Measurements from ENCODE around the gene DOCK6. TPM values are rescaled to one million over a fixed set of nuclear protein-coding genes. Genes with fewer than 3 reads are reported as not detected.

Gene DOCK6
- total RNA-seq, 1 donor = 13.6 TPM

Other genes with a start within 250 kb of the DOCK6 start
- gene LDLR, start 173.1 kb downstream of the DOCK6 start, total RNA-seq (ENCODE audit: low replicate concordance) = 116 and 217 TPM in 2 replicates
- gene SPC24, start 106.7 kb downstream of the DOCK6 start, total RNA-seq (ENCODE audit: low replicate concordance) = 8.9 and 49.0 TPM in 2 replicates
- 398 and 590 TPM in 2 replicates for gene KANK2, start 65.0 kb downstream of the DOCK6 start, total RNA-seq (ENCODE audit: low replicate concordance)
- not detected in 2 replicates for gene ANGPTL8, start 22.9 kb downstream of the DOCK6 start, total RNA-seq (ENCODE audit: low replicate concordance)
- not detected in 2 replicates for gene TSPAN16, start 33.6 kb upstream of the DOCK6 start, total RNA-seq (ENCODE audit: low replicate concordance)
- gene RAB3D, start 77.1 kb upstream of the DOCK6 start, total RNA-seq (ENCODE audit: low replicate concordance) = 9.4 and 16.3 TPM in 2 replicates
- 56.8 and 79.6 TPM in 2 replicates for gene TMEM205, start 83.7 kb upstream of the DOCK6 start, total RNA-seq (ENCODE audit: low replicate concordance)
- gene CCDC159, start 84.0 kb upstream of the DOCK6 start, total RNA-seq (ENCODE audit: low replicate concordance) = 12.2 and 13.2 TPM in 2 replicates
- 9.4 and 14.3 TPM in 2 replicates for gene PLPPR2, start 92.9 kb upstream of the DOCK6 start, total RNA-seq (ENCODE audit: low replicate concordance)
- gene SWSAP1, start 112.1 kb upstream of the DOCK6 start, total RNA-seq (ENCODE audit: low replicate concordance) = 0.41 and 0.45 TPM in 2 replicates
- gene EPOR, start 121.8 kb upstream of the DOCK6 start, total RNA-seq (ENCODE audit: low replicate concordance) = 8.3 and 11.4 TPM in 2 replicates
- gene RGL3, start 156.8 kb upstream of the DOCK6 start, total RNA-seq (ENCODE audit: low replicate concordance) = 0.41 and 2.3 TPM in 2 replicates
- gene ODAD3, start 172.6 kb upstream of the DOCK6 start, total RNA-seq (ENCODE audit: low replicate concordance) = 0.08 and 0.45 TPM in 2 replicates
- gene PRKCSH, start 173.1 kb upstream of the DOCK6 start, total RNA-seq (ENCODE audit: low replicate concordance) = 113 and 115 TPM in 2 replicates
- gene ELAVL3, start 218.5 kb upstream of the DOCK6 start, total RNA-seq (ENCODE audit: low replicate concordance) = 0.45 TPM in 1 of 2 replicates, not detected in the other
- 3.2 and 5.9 TPM in 2 replicates for gene ZNF653, start 243.3 kb upstream of the DOCK6 start, total RNA-seq (ENCODE audit: low replicate concordance)